Adrenal gland (tissue), 12 donors: Measurements from ENCODE around the gene DELE1. TPM values are rescaled to one million over a fixed set of nuclear protein-coding genes. Genes with fewer than 3 reads are reported as not detected.

Experiments used
- DNase-seq, 7 donors: peaks; one replicate each; pipeline ENCODE4 v3.0.0-alpha.2; 2019 to 2020
- H3K27ac ChIP-seq, 5 donors: fragments of 200-600 bp; sonication (generic) in 4 of 5; 1 replicate in 3 of 5; 2 replicates in 2 of 5; pipeline versions ENCODE4 v1.5.1 to v1.8.0; 2016 to 2020; ENCODE audit warnings: mild to moderate bottlenecking in 1 of 5
- H3K27me3 ChIP-seq: fragments of 200-600 bp; 2 replicates; pipeline ENCODE4 v1.8.0; 2021
- H3K36me3 ChIP-seq, 2 donors: fragments of 200-600 bp; replicated peaks in 1 of 2; 1 replicate in 1 of 2; 2 replicates in 1 of 2; pipeline versions ENCODE4 v1.5.1 to v1.8.0; 2018 to 2022
- H3K4me1 ChIP-seq, 2 donors: fragments of 200-600 bp; replicated peaks in 1 of 2; 1 replicate in 1 of 2; 2 replicates in 1 of 2; pipeline versions ENCODE4 v1.5.1 to v1.8.0; 2018 to 2021
- H3K4me3 ChIP-seq, 4 donors: fragments of 200-600 bp; sonication (generic) in 3 of 4; one replicate each; pipeline ENCODE4 v1.5.1; 2016 to 2018
- H3K9me3 ChIP-seq, 3 donors: fragments of 200-600 bp; sonication (generic) in 1 of 3; replicated peaks in 1 of 3; 1 replicate in 2 of 3; 2 replicates in 1 of 3; pipeline versions ENCODE4 v1.5.1 to v1.8.0; 2016 to 2021
- POLR2A ChIP-seq, 2 donors: fragments of 450-650 bp; IDR thresholded peaks; one replicate each; pipeline ENCODE4 v1.6.1; 2017; ENCODE audit warnings: antibody characterized with exemption in 2 of 2, mild to moderate bottlenecking in 2 of 2, moderate library complexity in 1 of 2
- WGBS, 4 donors: extraction: QIAGEN DNeasy Blood & Tissue Kit in 2 of 4; methylation state at CpG; one replicate each; pipeline versions ENCODE4 v1.1.5 to v1.1.7; 2013 to 2017; 5-methylcytosine and 5-hydroxymethylcytosine counted together
- intact Hi-C, 2 donors: fragments of 100-400 bp; cut with DNase I; formaldehyde crosslinking; loops; one replicate each; pipeline versions ENCODE4 v1.14.1 to v1.15.0; 2022 to 2023
- polyA plus RNA-seq, 3 donors: library from polyadenylated mRNA; stranded (reverse); fragments of 200-250 nt in 2 of 3; fragments of 350-450 nt in 1 of 3; fragmentation: Illumina TruSeq in 1 of 3; extraction: RNeasy Lipid Tissue Mini Kit (QIAGEN cat#74804) in 1 of 3; gene quantifications; one replicate each; pipeline ENCODE4 v1.2.3, GENCODE V29; 2013 to 2014
- total RNA-seq, 9 donors: library from RNA; depleted of rRNA in 4 of 9; stranded (reverse); fragments of >200 nt in 4 of 9; fragments of 120-200 nt in 1 of 9; fragmentation: NEBNext Ultra II Directional in 1 of 9; extraction: Animal tissue kit (Norgen Biotek cat#: 25700) in 1 of 9; gene quantifications; one replicate each; pipeline versions ENCODE4 v1.1.0 to v1.2.4, GENCODE V29; 2013 to 2023
- TF ChIP-seq, protein P1 (sequence below), 6 experiments: fragments of 450-650 bp in 4 of 6; fragments of 200-600 bp in 2 of 6; sonication (generic) in 1 of 6; IDR thresholded peaks; 1 replicate in 5 of 6; 2 replicates in 1 of 6; pipeline versions ENCODE4 v1.5.1 to v1.8.0; 2016 to 2021; ENCODE audit warnings: antibody characterized with exemption in 6 of 6, mild to moderate bottlenecking in 2 of 6, moderate library complexity in 1 of 6
- donor health status: healthy with polysubstance abuse.
- donor health status: Bipolar disorder and iron deficiency.
- donor health status: DM: yes; HTN: yes; CAD: no.
- donor health status: DM: no; HTN: no; CAD: no.
- donor health status: DM: no; HTN: no; CAD: no.
- donor health status: DM: yes; HTN: yes; CAD: no.

DELE1 gene
- total and polyA plus RNA-seq, 12 donors = 65.2 to 162 (median 111) TPM

- WGBS, 4 donors = 92 to 96% (median 94%) methylated on average over 11 to 19 of the region's 19 CpGs
- peaks cover 0 to 93% of the 10 kb centered on the region in 2 donors for H3K36me3 ChIP-seq
- H3K4me1 ChIP-seq = peaks cover 2 to 22% of the 10 kb centered on the region in 2 donors
- H3K4me3 ChIP-seq = no peak overlapping the region
- H3K9me3 ChIP-seq = no peaks in the 10 kb centered on the region
- intact Hi-C loops = no loop called here
- no peak for TF ChIP-seq POLR2A (IDR thresholded peaks at IDR 0.05)
- TF ChIP-seq, protein P1, sequence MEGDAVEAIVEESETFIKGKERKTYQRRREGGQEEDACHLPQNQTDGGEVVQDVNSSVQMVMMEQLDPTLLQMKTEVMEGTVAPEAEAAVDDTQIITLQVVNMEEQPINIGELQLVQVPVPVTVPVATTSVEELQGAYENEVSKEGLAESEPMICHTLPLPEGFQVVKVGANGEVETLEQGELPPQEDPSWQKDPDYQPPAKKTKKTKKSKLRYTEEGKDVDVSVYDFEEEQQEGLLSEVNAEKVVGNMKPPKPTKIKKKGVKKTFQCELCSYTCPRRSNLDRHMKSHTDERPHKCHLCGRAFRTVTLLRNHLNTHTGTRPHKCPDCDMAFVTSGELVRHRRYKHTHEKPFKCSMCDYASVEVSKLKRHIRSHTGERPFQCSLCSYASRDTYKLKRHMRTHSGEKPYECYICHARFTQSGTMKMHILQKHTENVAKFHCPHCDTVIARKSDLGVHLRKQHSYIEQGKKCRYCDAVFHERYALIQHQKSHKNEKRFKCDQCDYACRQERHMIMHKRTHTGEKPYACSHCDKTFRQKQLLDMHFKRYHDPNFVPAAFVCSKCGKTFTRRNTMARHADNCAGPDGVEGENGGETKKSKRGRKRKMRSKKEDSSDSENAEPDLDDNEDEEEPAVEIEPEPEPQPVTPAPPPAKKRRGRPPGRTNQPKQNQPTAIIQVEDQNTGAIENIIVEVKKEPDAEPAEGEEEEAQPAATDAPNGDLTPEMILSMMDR (IDR thresholded peaks at IDR 0.05) = no peak
- no peak overlapping the region for H3K27ac ChIP-seq
- H3K27me3 ChIP-seq = no peaks in the 10 kb centered on the region
- no peak for DNase-seq
Measured at GRCh38 chr5:141929398-141930058, 5.9 kb downstream of the DELE1 start.

DNA sequence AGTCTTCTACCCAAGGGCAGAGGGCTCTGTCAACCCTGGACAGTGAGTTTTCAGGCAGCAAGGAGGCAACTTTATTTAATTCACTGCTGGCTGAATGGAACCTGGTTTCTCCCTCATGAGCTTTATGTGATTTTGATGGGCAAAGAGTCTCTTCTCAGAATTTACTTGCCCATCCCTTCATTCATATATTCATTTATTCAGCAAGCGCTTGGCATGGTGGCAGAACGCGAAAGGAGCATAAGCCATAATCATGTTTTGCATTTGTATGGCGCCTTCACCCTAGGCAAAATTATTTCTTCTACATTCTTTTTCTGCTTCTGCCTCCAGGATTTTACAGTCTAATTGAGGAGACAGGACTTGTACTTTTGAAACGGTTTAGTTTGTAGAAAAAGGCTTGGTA lies 8.0 kb downstream of the DELE1 start:
- DNase-seq = no peak
- Histone ChIP-seq H3K36me3 (peaks cover 0 to 97% of the 10 kb centered on the region in 2 donors), H3K4me1 (peaks cover 0 to 7% of the 10 kb centered on the region in 2 donors), H3K27ac (no peak overlapping the region), H3K27me3 (no peaks in the 10 kb centered on the region), H3K9me3 (no peaks in the 10 kb centered on the region), H3K4me3 (no peak overlapping the region)
- no peak for TF ChIP-seq POLR2A (IDR thresholded peaks at IDR 0.05)
- TF ChIP-seq, protein P1 (IDR thresholded peaks at IDR 0.05) = no peak
- intact Hi-C loops = no loop called here
- WGBS, 4 donors = 95 to 97% (median 96%) methylated on average over 5 of the region's 5 CpGs

- Histone ChIP-seq H3K4me3 (no peak overlapping the region), H3K27me3 (no peaks in the 10 kb centered on the region), H3K4me1 (peaks cover 0 to 3% of the 10 kb centered on the region in 2 donors), H3K9me3 (no peaks in the 10 kb centered on the region), H3K36me3 (peaks cover 0 to 95% of the 10 kb centered on the region in 2 donors), H3K27ac (no peak overlapping the region)
- intact Hi-C loops = no loop called here
- WGBS, 4 donors = 75 to 96% (median 83%) methylated on average over 7 of the region's 7 CpGs
- DNase-seq = no peak
- TF ChIP-seq, protein P1 (IDR thresholded peaks at IDR 0.05) = no peak
- TF ChIP-seq POLR2A (IDR thresholded peaks at IDR 0.05) = no peak
Measured at GRCh38 chr5:141933151-141933550, 9.5 kb downstream of the DELE1 start.

DNA sequence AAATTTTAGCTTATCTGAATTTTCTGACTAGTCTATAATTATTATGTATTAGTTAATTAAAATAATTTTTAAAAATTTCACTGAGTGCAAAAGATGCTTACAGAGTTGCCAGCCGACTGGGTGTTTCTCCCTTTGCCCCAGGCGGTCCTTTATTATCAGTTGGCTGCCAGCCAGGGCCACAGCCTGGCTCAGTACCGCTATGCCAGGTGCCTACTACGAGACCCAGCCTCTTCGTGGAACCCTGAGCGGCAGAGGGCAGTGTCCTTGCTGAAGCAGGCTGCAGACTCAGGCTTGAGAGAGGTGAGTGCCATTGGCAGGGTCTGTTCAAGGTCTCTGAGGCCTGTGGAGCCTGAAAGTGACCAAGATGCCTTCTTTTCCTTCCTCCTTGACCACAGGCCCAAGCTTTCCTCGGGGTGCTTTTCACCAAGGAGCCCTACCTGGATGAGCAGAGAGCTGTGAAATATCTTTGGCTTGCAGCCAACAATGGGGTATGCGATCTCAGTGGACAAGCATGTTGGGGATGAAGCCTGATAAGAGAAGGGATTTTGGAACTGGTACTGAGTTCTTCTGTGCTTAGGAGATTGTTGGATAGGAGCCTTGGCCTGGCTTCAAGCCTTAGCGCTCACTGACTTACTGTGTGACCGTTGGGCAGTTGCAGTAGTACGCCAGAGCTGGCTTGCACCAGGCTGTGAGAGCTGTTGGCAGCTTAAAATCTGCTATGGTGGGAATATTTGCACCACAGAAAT lies 10.6 kb downstream of the DELE1 start:
- no peak for DNase-seq
- no peaks in the 10 kb centered on the region for H3K9me3 ChIP-seq
- TF ChIP-seq, protein P1 (IDR thresholded peaks at IDR 0.05) = no peak
- no peak for TF ChIP-seq POLR2A (IDR thresholded peaks at IDR 0.05)
- peaks cover 0 to 3% of the 10 kb centered on the region in 2 donors for H3K4me1 ChIP-seq
- H3K27ac ChIP-seq = no peak overlapping the region
- 60 to 74% (median 71%) methylated on average over 10 to 11 of the region's 11 CpGs for WGBS, 4 donors
- no peak overlapping the region for H3K4me3 ChIP-seq
- intact Hi-C loops = no loop called here
- H3K27me3 ChIP-seq = no peaks in the 10 kb centered on the region
- H3K36me3 ChIP-seq = peaks cover 0 to 94% of the 10 kb centered on the region in 2 donors
